ENCODE measurements around the gene IPO9.

Gene IPO9

DNA sequence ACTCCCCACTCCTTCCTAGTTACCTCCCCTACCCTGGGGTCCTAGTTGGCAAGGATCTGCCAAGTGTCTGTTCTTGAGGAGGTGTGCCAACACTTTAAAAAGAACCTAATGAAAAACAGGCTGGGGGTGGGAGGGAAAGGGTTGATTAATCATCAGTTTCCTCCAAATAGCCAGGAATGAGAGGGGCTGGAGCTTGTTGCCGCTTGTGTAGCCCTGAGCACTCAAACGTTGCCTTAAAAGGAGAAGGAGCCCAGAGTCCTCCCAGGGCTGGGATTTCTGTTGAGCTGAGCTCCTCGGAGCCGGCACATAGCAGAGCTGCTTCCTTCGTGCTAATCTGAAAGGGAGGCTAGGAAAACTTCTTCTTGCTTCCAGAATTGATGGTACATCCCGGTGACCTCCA lies 75.6 kb downstream of the IPO9 start:
- Histone ChIP-seq H3K4me3 (IDR thresholded peaks at IDR 0.05; ENCODE audit: insufficient read depth, low read depth, low read length) (no peak overlapping the region), H3K4me1 (ENCODE audit: low read depth, poor library complexity, severe bottlenecking) (no peaks in the 10 kb centered on the region), H3K27me3 (ENCODE audit: insufficient read depth, low read depth) (no peaks in the 10 kb centered on the region), H3K9ac (no peak overlapping the region), H3K4me2 (no peak overlapping the region), H3K79me2 (ENCODE audit: insufficient read depth, low read depth) (no peaks in the 10 kb centered on the region), H3K36me3 (ENCODE audit: insufficient read depth) (no peaks in the 10 kb centered on the region), H3K27ac (no peak overlapping the region), H2AFZ (ENCODE audit: low read depth) (no peak overlapping the region), H4K20me1 (ENCODE audit: insufficient read depth) (no peaks in the 10 kb centered on the region)
- TF ChIP-seq, protein P1, sequence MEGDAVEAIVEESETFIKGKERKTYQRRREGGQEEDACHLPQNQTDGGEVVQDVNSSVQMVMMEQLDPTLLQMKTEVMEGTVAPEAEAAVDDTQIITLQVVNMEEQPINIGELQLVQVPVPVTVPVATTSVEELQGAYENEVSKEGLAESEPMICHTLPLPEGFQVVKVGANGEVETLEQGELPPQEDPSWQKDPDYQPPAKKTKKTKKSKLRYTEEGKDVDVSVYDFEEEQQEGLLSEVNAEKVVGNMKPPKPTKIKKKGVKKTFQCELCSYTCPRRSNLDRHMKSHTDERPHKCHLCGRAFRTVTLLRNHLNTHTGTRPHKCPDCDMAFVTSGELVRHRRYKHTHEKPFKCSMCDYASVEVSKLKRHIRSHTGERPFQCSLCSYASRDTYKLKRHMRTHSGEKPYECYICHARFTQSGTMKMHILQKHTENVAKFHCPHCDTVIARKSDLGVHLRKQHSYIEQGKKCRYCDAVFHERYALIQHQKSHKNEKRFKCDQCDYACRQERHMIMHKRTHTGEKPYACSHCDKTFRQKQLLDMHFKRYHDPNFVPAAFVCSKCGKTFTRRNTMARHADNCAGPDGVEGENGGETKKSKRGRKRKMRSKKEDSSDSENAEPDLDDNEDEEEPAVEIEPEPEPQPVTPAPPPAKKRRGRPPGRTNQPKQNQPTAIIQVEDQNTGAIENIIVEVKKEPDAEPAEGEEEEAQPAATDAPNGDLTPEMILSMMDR (conservative IDR thresholded peaks at IDR 0.05; ENCODE audit: low read depth, low read length): no peak

DNA sequence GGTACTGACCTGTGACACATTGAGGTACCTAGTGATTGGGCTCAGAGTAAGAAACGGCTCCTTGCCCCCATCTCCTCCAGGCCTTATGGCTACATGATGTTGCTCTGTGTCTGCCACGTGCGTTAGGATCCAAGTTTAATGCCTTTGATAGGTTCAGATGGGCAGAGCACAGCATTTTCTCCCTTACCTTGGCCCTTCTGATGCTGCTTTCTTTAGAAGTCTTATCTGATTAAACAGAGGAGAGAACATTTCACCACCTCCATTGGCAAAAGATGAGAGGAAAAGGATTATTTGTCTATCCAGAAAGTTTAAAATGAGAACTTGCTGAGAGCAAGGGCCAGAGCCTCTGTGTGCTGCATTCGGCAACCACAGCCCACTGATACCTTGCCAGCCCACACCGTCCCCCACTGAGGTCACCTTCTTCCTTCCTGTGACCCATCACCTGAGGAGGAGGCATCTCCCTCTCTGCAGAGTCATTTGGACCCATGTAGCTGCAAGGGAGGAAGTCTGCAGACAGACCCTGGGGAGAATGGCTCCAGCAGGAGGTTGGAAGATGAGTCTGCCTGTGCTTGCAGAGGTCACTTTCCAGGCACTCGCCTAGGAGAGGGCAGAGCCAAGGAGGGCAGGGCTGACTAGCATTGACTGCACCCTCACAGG lies 76.4 kb downstream of the IPO9 start:
- no peak overlapping the region for H3K9ac ChIP-seq
- no peaks in the 10 kb centered on the region for H3K27me3 ChIP-seq (ENCODE audit: insufficient read depth, low read depth)
- H3K36me3 ChIP-seq (ENCODE audit: insufficient read depth): no peaks in the 10 kb centered on the region

DNA sequence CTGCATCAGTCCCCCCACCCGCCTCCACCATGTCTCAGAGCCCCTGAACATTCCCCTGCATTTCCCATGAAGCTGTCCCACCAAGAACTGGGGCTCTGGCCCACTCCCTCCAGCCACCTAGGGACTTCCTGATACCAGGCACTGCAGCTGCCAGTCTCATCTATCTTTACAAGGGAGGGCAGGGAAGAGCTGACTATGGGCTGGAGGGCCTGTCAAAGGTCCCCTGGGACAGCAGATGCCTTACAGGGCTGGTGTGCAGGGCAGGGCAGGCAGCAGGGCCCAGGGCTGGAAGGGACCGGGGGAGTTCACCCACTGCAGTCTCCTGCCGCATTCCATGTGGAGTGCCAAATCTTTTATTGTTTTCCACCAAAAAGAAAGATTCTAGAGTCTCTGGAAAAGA lies 77.4 kb downstream of the IPO9 start:
- Histone ChIP-seq H2AFZ (ENCODE audit: low read depth) (no peak overlapping the region), H3K79me2 (ENCODE audit: insufficient read depth, low read depth) (no peaks in the 10 kb centered on the region), H3K27me3 (ENCODE audit: insufficient read depth, low read depth) (no peaks in the 10 kb centered on the region), H4K20me1 (ENCODE audit: insufficient read depth) (no peaks in the 10 kb centered on the region), H3K4me3 (IDR thresholded peaks at IDR 0.05; ENCODE audit: insufficient read depth, low read depth, low read length) (no peak overlapping the region), H3K9ac (no peak overlapping the region), H3K4me2 (no peak overlapping the region), H3K4me1 (ENCODE audit: low read depth, poor library complexity, severe bottlenecking) (no peaks in the 10 kb centered on the region), H3K36me3 (ENCODE audit: insufficient read depth) (no peaks in the 10 kb centered on the region), H3K27ac (no peak overlapping the region)
- TF ChIP-seq, protein P1 (conservative IDR thresholded peaks at IDR 0.05; ENCODE audit: low read depth, low read length): no peak

More for the DNA sequence above, 76.4 kb downstream of the IPO9 start:
- no peak overlapping the region for H3K4me3 ChIP-seq (IDR thresholded peaks at IDR 0.05; ENCODE audit: insufficient read depth, low read depth, low read length)
- no peaks in the 10 kb centered on the region for H3K4me1 ChIP-seq (ENCODE audit: low read depth, poor library complexity, severe bottlenecking)
- H3K79me2 ChIP-seq (ENCODE audit: insufficient read depth, low read depth): no peaks in the 10 kb centered on the region
- H3K27ac ChIP-seq: no peak overlapping the region
- no peaks in the 10 kb centered on the region for H4K20me1 ChIP-seq (ENCODE audit: insufficient read depth)
- TF ChIP-seq, protein P1 (conservative IDR thresholded peaks at IDR 0.05; ENCODE audit: low read depth, low read length): no peak
- H2AFZ ChIP-seq (ENCODE audit: low read depth): no peak overlapping the region
- H3K4me2 ChIP-seq: no peak overlapping the region

DNA sequence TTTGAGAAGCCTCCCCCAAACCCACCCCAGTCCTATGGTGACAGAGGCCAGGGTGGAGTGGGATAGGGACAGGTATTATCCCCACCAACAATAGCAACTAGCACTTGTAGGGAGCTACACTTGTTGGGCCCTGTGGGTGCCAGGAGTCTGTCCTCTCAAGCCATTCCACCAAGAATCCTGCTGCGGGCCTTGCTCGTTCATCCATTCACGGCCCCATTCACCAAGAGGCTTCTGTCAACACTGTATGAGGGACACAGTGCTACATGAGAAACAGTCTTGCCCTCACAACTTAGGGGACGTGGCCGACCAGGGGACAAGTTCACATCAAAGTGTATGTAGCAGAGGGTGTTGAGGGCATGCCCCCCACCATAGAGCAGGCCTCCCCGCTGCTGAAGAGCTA lies 78.7 kb downstream of the IPO9 start:
- no peak overlapping the region for H3K4me3 ChIP-seq (IDR thresholded peaks at IDR 0.05; ENCODE audit: insufficient read depth, low read depth, low read length)
- no peak overlapping the region for H3K4me2 ChIP-seq
- no peaks in the 10 kb centered on the region for H3K79me2 ChIP-seq (ENCODE audit: insufficient read depth, low read depth)
- H3K9ac ChIP-seq: no peak overlapping the region
- no peaks in the 10 kb centered on the region for H3K4me1 ChIP-seq (ENCODE audit: low read depth, poor library complexity, severe bottlenecking)
- TF ChIP-seq, protein P1 (conservative IDR thresholded peaks at IDR 0.05; ENCODE audit: low read depth, low read length): no peak
- no peak overlapping the region for H3K27ac ChIP-seq
- no peaks in the 10 kb centered on the region for H4K20me1 ChIP-seq (ENCODE audit: insufficient read depth)
- H3K27me3 ChIP-seq (ENCODE audit: insufficient read depth, low read depth): no peaks in the 10 kb centered on the region
- H3K36me3 ChIP-seq (ENCODE audit: insufficient read depth): no peaks in the 10 kb centered on the region
- no peak overlapping the region for H2AFZ ChIP-seq (ENCODE audit: low read depth)

Measured in KMS-11 (cell line).